ENCODE results near the gene SPSB1.

SPSB1 gene

GRCh38 chr1:9341301-9341845, 48.7 kb downstream of the SPSB1 start:
- H3K4me3 ChIP-seq (ENCODE audit: low read depth, low read length) = no peak overlapping the region
- DNase-seq (ENCODE audit: low read depth) = no peak
- TF ChIP-seq CTCF (IDR thresholded peaks at IDR 0.05; ENCODE audit: insufficient read depth, low read depth, low read length, missing control alignments) = no peak

- DNase-seq (ENCODE audit: low read depth) = no peak
- no peak for TF ChIP-seq CTCF (IDR thresholded peaks at IDR 0.05; ENCODE audit: insufficient read depth, low read depth, low read length, missing control alignments)
- H3K4me3 ChIP-seq (ENCODE audit: low read depth, low read length) = no peak overlapping the region
These were observed 50.6 kb downstream of the SPSB1 start for GRCh38 chr1:9343269-9343668.

- DNase-seq (ENCODE audit: low read depth) = no peak
- TF ChIP-seq CTCF (IDR thresholded peaks at IDR 0.05; ENCODE audit: insufficient read depth, low read depth, low read length, missing control alignments) = no peak
These were observed 51.9 kb downstream of the SPSB1 start for GRCh38 chr1:9344426-9345200.

GRCh38 chr1:9345471-9345870, 52.8 kb downstream of the SPSB1 start:
- DNase-seq (ENCODE audit: low read depth) = no peak
- no peak overlapping the region for H3K4me3 ChIP-seq (ENCODE audit: low read depth, low read length)
- TF ChIP-seq CTCF (IDR thresholded peaks at IDR 0.05; ENCODE audit: insufficient read depth, low read depth, low read length, missing control alignments) = no peak

More at GRCh38 chr1:9344426-9345200, 51.9 kb downstream of the SPSB1 start:
- no peak overlapping the region for H3K4me3 ChIP-seq (ENCODE audit: low read depth, low read length)

- no peak for TF ChIP-seq CTCF (IDR thresholded peaks at IDR 0.05; ENCODE audit: insufficient read depth, low read depth, low read length, missing control alignments)
- H3K4me3 ChIP-seq (ENCODE audit: low read depth, low read length) = no peak overlapping the region
- DNase-seq (ENCODE audit: low read depth) = no peak
These were observed 53.2 kb downstream of the SPSB1 start for GRCh38 chr1:9345922-9346321.

- TF ChIP-seq CTCF (IDR thresholded peaks at IDR 0.05; ENCODE audit: insufficient read depth, low read depth, low read length, missing control alignments) = no peak
- no peak overlapping the region for H3K4me3 ChIP-seq (ENCODE audit: low read depth, low read length)
- no peak for DNase-seq (ENCODE audit: low read depth)
These were observed 53.9 kb downstream of the SPSB1 start for GRCh38 chr1:9346566-9346965.
